K562 (cell line): ENCODE data around the gene RANGAP1. TPM values are rescaled to one million over a fixed set of nuclear protein-coding genes. Genes with fewer than 3 reads are reported as not detected.

ENCODE experiments used
- ATAC-seq: fragments of 200-7000 bp; cut with Tn5 transposase; 3 replicates; pipeline ENCODE4 v1.9.1; 2020; ENCODE audit warnings: moderate library complexity
- BruUV-seq: library from RNA; stranded (reverse); fragments of 400-500 nt; replicated peaks from 2 replicates; lab custom pipeline; 2021; lab: Mats Ljungman, UMichigan
- CTCF ChIA-PET: fragments of 300-600 bp; formaldehyde crosslinking; extraction: SDS; loops from one replicate; lab custom pipeline; 2021; ENCODE audit warnings: low intra/inter-chr PET ratio; lab: Yijun Ruan, JAX
- POLR2A ChIA-PET: fragments of 300-600, 350-650 bp; sonication (Branson Sonifier 250); formaldehyde crosslinking; extraction: SDS; loops from one replicate; lab custom pipeline; 2021; ENCODE audit warnings: antibody characterized with exemption, inconsistent platforms; lab: Yijun Ruan, JAX
- DNase-seq, 4 experiments: peaks; one replicate each; pipeline versions ENCODE4 v3.0.0 to v3.0.0-alpha.2; 2011 to 2018; ENCODE audit warnings: low spot score in 3 of 4, mixed read lengths in 3 of 4; ENCODE audit errors: extremely low read depth in 1 of 4
- FAIRE-seq: peaks from 2 replicates; lab custom pipeline; 2011; peaks lifted over from hg19 to GRCh38; lab: Jason Lieb, UNC
- H2AFZ ChIP-seq: 2 replicates; pipeline ENCODE4 v1.6.0; 2011; ENCODE audit warnings: low read depth, low read length, control low read depth, inconsistent platforms
- H3K27ac ChIP-seq: fragments of 200-600 bp; 3 replicates; pipeline ENCODE4 v1.8.0; 2011; ENCODE audit warnings: low read depth, mild to moderate bottlenecking, control low read depth, inconsistent platforms, low read length, moderate library complexity, mixed read lengths; ENCODE audit errors: extremely low read depth
- H3K27me3 ChIP-seq, 2 experiments: fragments of 300-600 bp in 1 of 2; 2 replicates in 1 of 2; 3 replicates in 1 of 2; pipeline versions ENCODE4 v1.6.0 to v1.8.0; 2011; ENCODE audit warnings: inconsistent platforms in 2 of 2, low read length in 2 of 2, mild to moderate bottlenecking in 1 of 2, mixed read lengths in 1 of 2, moderate library complexity in 1 of 2; ENCODE audit not compliant: control insufficient read depth in 2 of 2, insufficient read depth in 2 of 2
- H3K36me3 ChIP-seq: fragments of 300-600 bp; 3 replicates; pipeline ENCODE4 v1.8.0; 2011; ENCODE audit warnings: mild to moderate bottlenecking, low read length, inconsistent platforms; ENCODE audit not compliant: control insufficient read depth, insufficient read depth
- H3K4me1 ChIP-seq, 2 experiments: fragments of 200-600 bp in 1 of 2; replicated peaks in 1 of 2; 2 replicates in 1 of 2; 3 replicates in 1 of 2; pipeline versions ENCODE4 v1.5.1 to v1.8.0; 2011; ENCODE audit warnings: inconsistent platforms in 2 of 2, low read length in 2 of 2, mild to moderate bottlenecking in 1 of 2, mixed read lengths in 1 of 2, moderate library complexity in 1 of 2; ENCODE audit not compliant: control insufficient read depth in 2 of 2, insufficient read depth in 2 of 2
- H3K4me2 ChIP-seq: 2 replicates; pipeline ENCODE4 v1.6.1; 2011; ENCODE audit warnings: low read length, control low read depth, inconsistent platforms, mixed read lengths; ENCODE audit not compliant: insufficient read depth
- H3K4me3 ChIP-seq: fragments of 200-600 bp; sonication (generic), shearing (Covaris generic); 2 replicates; pipeline ENCODE4 v1.5.1; 2016; ENCODE audit warnings: control low read depth, inconsistent platforms
- H3K79me2 ChIP-seq: fragments of 200-600 bp; 3 replicates; pipeline ENCODE4 v1.8.0; 2011; ENCODE audit warnings: low read length, inconsistent platforms; ENCODE audit not compliant: control insufficient read depth, insufficient read depth
- H3K9ac ChIP-seq, 2 experiments: 2 replicates each; pipeline versions ENCODE4 v1.6.0 to v1.6.1; 2011; ENCODE audit warnings: low read depth in 2 of 2, low read length in 2 of 2, control low read depth in 1 of 2, inconsistent platforms in 1 of 2, mild to moderate bottlenecking in 1 of 2, mixed read lengths in 1 of 2; ENCODE audit not compliant: insufficient read depth in 1 of 2
- H3K9me1 ChIP-seq: one replicate; pipeline ENCODE4 v1.6.0; 2011; ENCODE audit warnings: inconsistent platforms, mild to moderate bottlenecking, low read length, moderate library complexity; ENCODE audit not compliant: control insufficient read depth, insufficient read depth
- H3K9me3 ChIP-seq: replicated peaks from 2 replicates; pipeline ENCODE4 v1.5.1; 2011; ENCODE audit warnings: low read depth, low read length, inconsistent platforms; ENCODE audit not compliant: control insufficient read depth, insufficient read depth
- H4K20me1 ChIP-seq: replicated peaks from 2 replicates; pipeline ENCODE4 v1.6.1; 2011; ENCODE audit warnings: low read length, inconsistent platforms, mixed read lengths; ENCODE audit not compliant: control insufficient read depth, insufficient read depth
- DDX20 ChIP-seq: fragments of 450-650 bp; IDR thresholded peaks from 2 replicates; pipeline ENCODE4 v1.6.1; 2016; ENCODE audit warnings: missing genetic modification characterization, low read depth, mild to moderate bottlenecking, missing compliant biosample characterization, moderate library complexity
- DNMT1 ChIP-seq: fragments of 450-650 bp; IDR thresholded peaks from 2 replicates; pipeline ENCODE4 v1.6.1; 2016; ENCODE audit warnings: antibody characterized with exemption, mild to moderate bottlenecking
- ERF ChIP-seq: fragments of 450-650 bp; formaldehyde crosslinking; IDR thresholded peaks from 2 replicates; pipeline ENCODE4 v1.4.0; 2020; ENCODE audit warnings: mild to moderate bottlenecking, mixed read lengths
- HDAC2 ChIP-seq: fragments of 450-650 bp; IDR thresholded peaks from 2 replicates; pipeline ENCODE4 v1.6.1; 2016; ENCODE audit warnings: mild to moderate bottlenecking
- IFI16 ChIP-seq: fragments of 250-450 bp; sonication (Bioruptor Pico); IDR thresholded peaks from 2 replicates; pipeline ENCODE4 v2.1.2; 2022; ENCODE audit warnings: mild to moderate bottlenecking, inconsistent platforms
- MEIS2 ChIP-seq: fragments of 450-650 bp; IDR thresholded peaks from 2 replicates; pipeline ENCODE4 v1.6.1; 2014; ENCODE audit warnings: mild to moderate bottlenecking; ENCODE audit not compliant: partially characterized antibody
- NCOA6 ChIP-seq: fragments of 450-650 bp; IDR thresholded peaks from 2 replicates; pipeline ENCODE4 v1.6.1; 2017; ENCODE audit warnings: mild to moderate bottlenecking
- POLR2H ChIP-seq: IDR thresholded peaks from 2 replicates; pipeline ENCODE4 v1.6.1; 2016; ENCODE audit warnings: missing genetic modification characterization, low read depth, mild to moderate bottlenecking, control low read depth, missing compliant biosample characterization, moderate library complexity
- RBM17 ChIP-seq: fragments of 200-400 bp; formaldehyde crosslinking; IDR thresholded peaks from 2 replicates; pipeline ENCODE4 v1.6.1; 2017; ENCODE audit warnings: low read depth, mild to moderate bottlenecking, low read length, borderline replicate concordance
- STAG1 ChIP-seq: sonication (generic); formaldehyde crosslinking; IDR thresholded peaks from 2 replicates; pipeline ENCODE4 v1.5.0; 2020; ENCODE audit warnings: missing genetic modification reagents, borderline replicate concordance
- TAF7 ChIP-seq: fragments of 450-650 bp; IDR thresholded peaks from 2 replicates; pipeline ENCODE4 v1.6.1; 2016; ENCODE audit warnings: missing genetic modification characterization, missing compliant biosample characterization
- TEAD4 ChIP-seq, 2 experiments: sonication (generic) in 1 of 2; formaldehyde crosslinking in 1 of 2; IDR thresholded peaks; 2 replicates each; pipeline versions ENCODE4 v1.6.1 to v1.8.0; 2012 to 2022; ENCODE audit warnings: borderline replicate concordance in 1 of 2, inconsistent platforms in 1 of 2, low read length in 1 of 2, mild to moderate bottlenecking in 1 of 2, missing genetic modification reagents in 1 of 2
- THRA ChIP-seq: fragments of 450-650 bp; IDR thresholded peaks from 2 replicates; pipeline ENCODE4 v1.6.1; 2017; ENCODE audit warnings: mild to moderate bottlenecking, moderate library complexity
- TSC22D4 ChIP-seq: fragments of 450-650 bp; IDR thresholded peaks from 2 replicates; pipeline ENCODE4 v1.6.1; 2016; ENCODE audit warnings: missing genetic modification characterization, missing biosample characterization, control low read depth
- YBX1 ChIP-seq: fragments of 450-650 bp; IDR thresholded peaks from 2 replicates; pipeline ENCODE4 v1.7.1; 2016; ENCODE audit warnings: mild to moderate bottlenecking
- ZBTB33 ChIP-seq: sonication (generic); formaldehyde crosslinking; IDR thresholded peaks from 2 replicates; pipeline ENCODE4 v1.8.1; 2023; ENCODE audit warnings: mild to moderate bottlenecking, missing genetic modification reagents
- ZNF23 ChIP-seq: fragments of 250-450 bp; sonication (Bioruptor Pico); IDR thresholded peaks from 2 replicates; pipeline ENCODE4 v1.4.0; 2020; ENCODE audit warnings: mild to moderate bottlenecking
- ZNF232 ChIP-seq: sonication (generic); formaldehyde crosslinking; IDR thresholded peaks from 2 replicates; pipeline ENCODE4 v1.8.0; 2022; ENCODE audit warnings: mild to moderate bottlenecking, missing genetic modification reagents
- ZNF511 ChIP-seq: sonication (generic); formaldehyde crosslinking; IDR thresholded peaks from 2 replicates; pipeline ENCODE4 v1.8.0; 2022; ENCODE audit warnings: mild to moderate bottlenecking, missing genetic modification reagents
- WGBS: fragments of 100-300 bp; shearing (Covaris generic); methylation state at CpG from one replicate; pipeline ENCODE4 v1.1.6; 2016; ENCODE audit warnings: low coverage, mixed read lengths; ENCODE audit not compliant: insufficient coverage; ENCODE audit errors: missing lambda C conversion rate; 5-methylcytosine and 5-hydroxymethylcytosine counted together
- in situ Hi-C: fragments of 300-500 bp; cut with MboI; formaldehyde crosslinking; loops from 4 replicates; pipeline ENCODE4 v1.15.0; 2018; ENCODE audit warnings: inconsistent platforms, mixed read lengths
- intact Hi-C: fragments of 100-400 bp; cut with micrococcal nuclease; formaldehyde crosslinking; loops from 2 replicates; pipeline ENCODE4 v1.14.2; 2022
- polyA plus RNA-seq, 8 experiments: library from polyadenylated mRNA; depleted of rRNA in 4 of 8; stranded (reverse) in 5 of 8; unstranded in 3 of 8; fragments of >200 nt; fragmentation: Nextera tagmentation in 2 of 8; fragmentation: Illumina TruSeq in 1 of 8; extraction: Ambion mirVana in 2 of 8; extraction: Trizol in 1 of 8; gene quantifications; 2 replicates each; pipeline versions ENCODE4 v1.2.1 to v1.2.3, GENCODE V29; 2011 to 2014; ENCODE audit warnings: inconsistent platforms in 1 of 8, missing spikeins in 1 of 8
- total RNA-seq, 7 experiments: library from RNA; depleted of rRNA in 6 of 7; stranded (reverse); fragments of >200 nt in 6 of 7; fragmentation: Illumina TruSeq in 2 of 7; extraction: Trizol in 2 of 7; gene quantifications; 2 replicates each; pipeline versions ENCODE4 v1.2.1 to v1.2.3, GENCODE V29; 2011 to 2021; ENCODE audit warnings: low replicate concordance in 1 of 7
- TF ChIP-seq, protein P1 (sequence below): fragments of 250-450 bp; sonication (Bioruptor Pico); IDR thresholded peaks from 2 replicates; pipeline ENCODE4 v1.8.0; 2022; ENCODE audit warnings: moderate library complexity, mild to moderate bottlenecking, inconsistent platforms

Gene RANGAP1
- total and polyA plus RNA-seq, 9 of the 15 experiments (the other 6 are each of a cell fraction or from before 2014, with no cell fraction given): 2.1 to 104 (median 50.6) TPM

- peaks cover 35% of the 10 kb centered on the region for H3K79me2 ChIP-seq
- FAIRE-seq: no peak
- peak overlapping the region; percentile 53 to 68; a peak in 3 of 4 replicates for H3K9ac ChIP-seq
- peaks cover 12 to 20% of the 10 kb centered on the region in 2 experiments for H3K4me1 ChIP-seq
- WGBS: 0% methylated on average over 15 of the region's 15 CpGs
- no peaks in the 10 kb centered on the region for H3K9me3 ChIP-seq
- peak overlapping the region; percentile 96 for H3K4me3 ChIP-seq
- peaks cover 27% of the 10 kb centered on the region for H3K36me3 ChIP-seq
- POLR2A ChIA-PET: interaction anchor here (0.5 to 1.3 kb wide), 6 partner anchors 14 to 335 kb away, joined by 3 to 8 read pairs (median 4); partner anchors contain the start of gene ZC3H7B
- CTCF ChIA-PET: no interaction called here
- H3K27me3 ChIP-seq: no peaks in the 10 kb centered on the region
- peak in 2 of 4 experiments; percentile 23 to 56 for DNase-seq
- intact Hi-C loops: loop anchor here (5.0 to 10.0 kb wide), 2 partner anchors 96 to 178 kb away; partner anchors contain the start of genes ACO2, PHF5A and TEF
- peak; percentile 6 for ATAC-seq
- peak overlapping the region; percentile 90 for H3K27ac ChIP-seq
- H4K20me1 ChIP-seq: no peaks in the 10 kb centered on the region
- in situ Hi-C loops: no loop called here
- H3K9me1 ChIP-seq: no peaks in the 10 kb centered on the region
- peak overlapping the region; percentile 98 for H2AFZ ChIP-seq
- H3K4me2 ChIP-seq: peak overlapping the region; percentile 96
- TSS peak; percentile 98 for BruUV-seq
- TF ChIP-seq YBX1 (no peak), ZNF511 (no peak), ZNF232 (CRISPR knock-in tag) (no peak), TSC22D4 (no peak), DNMT1 (no peak), ZBTB33 (CRISPR knock-in tag) (no peak), THRA (no peak), RBM17 (no peak), TEAD4 (IDR thresholded peaks at IDR 0.05; ENCODE audit: low read length) (peak; percentile 36; the same call in 1 of the 2 replicates), TEAD4 (CRISPR knock-in tag; IDR thresholded peaks at IDR 0.05; ENCODE audit: borderline replicate concordance) (no peak), HDAC2 (peak; percentile 21; the same call in 1 of the 2 replicates), DDX20 (tag) (no peak), NCOA6 (no peak), IFI16 (CRISPR knock-in tag) (no peak), POLR2H (tag) (peak; percentile 75; the same call in 1 of the 2 replicates), STAG1 (CRISPR knock-in tag) (no peak), ERF (CRISPR knock-in tag) (no peak), ZNF23 (CRISPR knock-in tag) (no peak), TAF7 (tag) (0 out of 2 replicates have a peak, but pooled peaks have one; percentile 20), MEIS2 (peak; percentile 18)
- TF ChIP-seq, protein P1, sequence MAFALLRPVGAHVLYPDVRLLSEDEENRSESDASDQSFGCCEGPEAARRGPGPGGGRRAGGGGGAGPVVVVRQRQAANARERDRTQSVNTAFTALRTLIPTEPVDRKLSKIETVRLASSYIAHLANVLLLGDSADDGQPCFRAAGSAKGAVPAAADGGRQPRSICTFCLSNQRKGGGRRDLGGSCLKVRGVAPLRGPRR (CRISPR knock-in tag): no peak
Observed at GRCh38 chr22:41286639-41287091, 678 bp upstream of the RANGAP1 start.
